GM18858 (cell line): ENCODE measurements around the gene NKX1-1.
"Not testable (repeated sequence)": the region's sequence is repeated elsewhere in the genome, so short reads cannot be mapped to it uniquely, and the experiment has no call there.

ENCODE experiments used
- ATAC-seq: cut with Tn5 transposase; IDR thresholded peaks from one replicate; pipeline ENCODE4 v1.9.1; 2021; ENCODE audit not compliant: unreplicated experiment

NKX1-1 gene

GRCh38 chr4:1393866-1394265, 12.4 kb downstream of the NKX1-1 start:
- ATAC-seq: no peak

- ATAC-seq: not testable (repeated sequence)
These were observed 12.9 kb downstream of the NKX1-1 start for GRCh38 chr4:1393363-1393762.

- ATAC-seq: no peak
These were observed 20.6 kb downstream of the NKX1-1 start for GRCh38 chr4:1385373-1386340.

GRCh38 chr4:1384675-1385372, 21.4 kb downstream of the NKX1-1 start:
- ATAC-seq: no peak

- ATAC-seq: no peak
These were observed 22.3 kb downstream of the NKX1-1 start for GRCh38 chr4:1383728-1384591.

GRCh38 chr4:1382776-1383727, 23.2 kb downstream of the NKX1-1 start:
- ATAC-seq: no peak

- no peak for ATAC-seq
These were observed 24.2 kb downstream of the NKX1-1 start for GRCh38 chr4:1381944-1382541.

GRCh38 chr4:1381181-1381621, 25.0 kb downstream of the NKX1-1 start:
- ATAC-seq: no peak

- no peak for ATAC-seq
These were observed 25.7 kb downstream of the NKX1-1 start for GRCh38 chr4:1380368-1381151.

- ATAC-seq: no peak
These were observed 26.4 kb downstream of the NKX1-1 start for GRCh38 chr4:1379801-1380331.

GRCh38 chr4:1379351-1379781, 26.9 kb downstream of the NKX1-1 start:
- ATAC-seq: no peak

- no peak for ATAC-seq
These were observed 27.5 kb downstream of the NKX1-1 start for GRCh38 chr4:1378559-1379231.

GRCh38 chr4:1377606-1378261, 28.5 kb downstream of the NKX1-1 start:
- ATAC-seq: no peak

- no peak for ATAC-seq
These were observed 29.2 kb downstream of the NKX1-1 start for GRCh38 chr4:1376841-1377605.

- no peak for ATAC-seq
These were observed 29.8 kb downstream of the NKX1-1 start for GRCh38 chr4:1376391-1376840.

GRCh38 chr4:1375761-1376322, 30.4 kb downstream of the NKX1-1 start:
- no peak for ATAC-seq
